Forelimb muscle (tissue), 1 donor: ENCODE results near the gene MTURN. TPM values are rescaled to one million over a fixed set of nuclear protein-coding genes. Genes with fewer than 3 reads are reported as not detected.

ENCODE experiments used
- DNase-seq: peaks from one replicate; pipeline ENCODE4 v3.0.0-alpha.2; 2013; ENCODE audit warnings: low read depth
- polyA plus RNA-seq: library from polyadenylated mRNA; unstranded; fragments of 120-200 nt; gene quantifications from one replicate; pipeline ENCODE4 v1.2.1, GENCODE V29; 2013; ENCODE audit not compliant: insufficient read length

MTURN gene
- polyA plus RNA-seq, 1 donor, result 80.0 TPM

DNA sequence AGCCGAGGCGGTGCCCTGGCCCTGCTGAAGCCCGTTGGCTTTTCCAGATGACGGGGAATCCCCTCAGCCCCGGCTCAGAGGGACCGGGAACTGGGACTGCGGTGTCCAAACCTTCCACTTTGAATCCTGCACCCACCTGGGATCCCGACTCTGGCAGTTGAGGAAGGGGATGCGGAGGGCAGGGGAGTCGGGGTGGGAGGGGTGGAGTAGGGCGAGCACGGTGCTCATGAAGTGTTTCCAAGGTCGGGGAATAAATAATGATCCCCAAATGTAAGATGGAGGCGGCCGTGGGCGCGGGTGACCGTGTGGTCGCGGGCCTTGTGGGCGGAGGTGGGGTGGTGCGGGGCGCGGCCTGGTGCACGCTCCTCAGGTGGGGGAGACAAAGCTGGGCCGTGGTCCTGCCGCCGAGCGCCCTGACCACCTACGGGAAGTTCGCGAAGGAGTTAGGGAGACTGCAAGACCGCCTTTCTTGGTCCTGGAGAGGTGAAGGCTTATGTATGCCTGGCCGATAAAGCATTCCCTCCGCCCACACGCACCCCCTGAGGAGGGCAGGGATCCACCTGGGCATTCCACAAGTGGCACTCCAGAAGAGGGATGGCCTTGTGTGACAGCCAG lies 1.4 kb downstream of the MTURN start:
- no peak for DNase-seq

DNA sequence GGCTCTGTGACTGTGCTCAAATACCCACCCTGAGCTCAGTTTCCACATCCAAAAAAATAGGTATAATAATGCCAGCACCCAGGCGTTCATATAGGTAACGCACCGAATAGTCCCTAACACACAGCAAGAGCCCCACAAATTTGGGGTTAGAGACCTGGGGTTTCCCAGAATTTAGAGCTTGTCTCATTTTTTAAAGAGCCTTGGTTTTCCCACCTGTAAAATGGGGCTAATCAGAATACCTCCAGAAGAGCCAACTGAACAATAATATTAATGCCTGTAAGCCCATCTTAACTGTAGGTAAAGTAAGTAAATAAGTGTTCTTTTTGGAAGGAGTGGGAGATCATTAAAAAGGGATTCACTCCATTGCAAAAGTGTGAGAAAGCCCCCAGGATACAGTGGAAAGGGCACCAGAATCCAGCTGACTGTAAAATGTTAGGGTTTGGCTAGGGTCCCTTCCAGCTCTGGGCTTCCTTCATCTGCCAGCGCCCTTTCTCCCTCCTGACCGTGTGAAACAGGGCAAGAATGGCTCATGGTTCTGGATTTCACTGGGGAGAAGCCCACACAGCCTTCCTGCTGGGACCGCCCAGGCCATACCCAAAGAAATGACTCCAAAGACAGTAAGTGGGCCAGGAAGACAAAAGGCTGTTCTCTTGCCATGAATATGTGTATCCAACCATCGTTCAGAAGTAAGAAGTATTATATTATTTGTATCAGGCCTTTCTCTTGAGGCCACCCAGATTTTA lies 2.1 kb downstream of the MTURN start:
- DNase-seq, result no peak

DNA sequence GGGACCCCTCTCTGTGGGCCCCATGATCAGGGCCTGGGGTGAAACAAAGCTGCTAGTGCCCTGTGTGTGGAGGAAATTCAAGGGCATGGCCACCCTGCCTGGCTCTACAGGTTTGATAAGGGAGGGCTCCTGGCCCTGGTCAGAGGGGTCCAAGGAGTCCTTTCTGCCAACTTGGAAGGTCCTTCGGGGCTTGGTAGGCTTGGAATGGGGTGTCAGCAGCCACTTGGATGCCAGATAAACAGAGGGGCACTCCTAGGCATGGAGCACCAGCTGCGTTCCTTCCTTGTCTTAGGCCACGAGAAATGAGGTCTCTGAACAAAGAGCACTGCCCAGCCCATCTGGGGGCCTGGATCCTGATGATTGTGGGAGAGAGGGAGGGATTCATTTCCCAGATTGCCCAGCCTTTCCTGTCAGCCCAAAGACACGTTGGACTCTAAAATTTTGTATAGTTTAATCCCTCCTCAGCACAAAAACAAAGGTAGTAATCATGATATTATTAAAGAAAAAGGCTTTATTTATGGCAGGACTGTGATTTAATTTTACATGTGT lies 5.1 kb downstream of the MTURN start:
- no peak for DNase-seq

GRCh38 chr7:30140456-30140855 lies 5.7 kb downstream of the MTURN start:
- no peak for DNase-seq

DNA sequence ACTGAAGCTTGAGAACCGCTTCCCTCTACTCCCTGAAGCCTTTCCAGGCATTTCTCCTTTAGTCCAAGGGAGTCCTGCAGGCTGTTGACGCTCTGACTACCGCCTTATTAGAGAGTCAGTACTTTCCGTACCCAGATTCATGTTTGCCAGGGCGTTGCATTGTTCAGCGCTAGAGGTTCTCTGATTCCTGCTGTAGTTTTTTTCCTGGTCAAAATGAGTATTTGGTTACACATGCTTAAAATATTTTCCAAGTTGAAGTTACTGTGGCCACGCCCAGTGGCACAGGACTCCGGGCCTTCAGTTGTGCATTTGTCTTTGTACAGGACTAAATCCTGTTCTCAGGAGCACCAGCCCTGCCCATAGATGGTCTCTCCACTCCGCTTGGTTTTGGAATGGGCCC lies 7.9 kb downstream of the MTURN start:
- DNase-seq, result no peak

DNA sequence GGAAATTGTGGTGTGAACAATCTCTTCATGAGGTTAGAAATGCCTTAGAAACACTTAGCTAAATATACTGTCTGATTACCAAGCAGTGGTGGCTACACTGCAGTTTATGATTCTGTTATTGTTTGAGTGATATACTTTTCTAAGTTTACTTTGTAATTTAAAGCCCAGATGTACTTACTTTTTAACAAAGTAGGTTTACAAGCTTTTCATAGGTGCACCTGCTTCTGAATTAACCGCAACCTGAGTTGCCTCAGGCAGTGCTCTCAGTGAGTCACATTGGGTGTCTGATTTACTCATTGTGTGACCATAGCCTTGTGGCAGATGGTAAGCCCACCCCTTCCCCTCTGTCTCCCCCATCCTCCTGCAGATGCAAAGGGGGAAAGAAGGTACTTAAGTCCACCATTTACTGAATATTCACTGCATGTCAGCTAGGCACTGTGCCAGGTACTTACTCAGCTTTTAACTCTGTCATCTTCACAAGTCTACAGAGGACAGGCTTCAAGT lies 9.0 kb downstream of the MTURN start:
- no peak for DNase-seq

DNA sequence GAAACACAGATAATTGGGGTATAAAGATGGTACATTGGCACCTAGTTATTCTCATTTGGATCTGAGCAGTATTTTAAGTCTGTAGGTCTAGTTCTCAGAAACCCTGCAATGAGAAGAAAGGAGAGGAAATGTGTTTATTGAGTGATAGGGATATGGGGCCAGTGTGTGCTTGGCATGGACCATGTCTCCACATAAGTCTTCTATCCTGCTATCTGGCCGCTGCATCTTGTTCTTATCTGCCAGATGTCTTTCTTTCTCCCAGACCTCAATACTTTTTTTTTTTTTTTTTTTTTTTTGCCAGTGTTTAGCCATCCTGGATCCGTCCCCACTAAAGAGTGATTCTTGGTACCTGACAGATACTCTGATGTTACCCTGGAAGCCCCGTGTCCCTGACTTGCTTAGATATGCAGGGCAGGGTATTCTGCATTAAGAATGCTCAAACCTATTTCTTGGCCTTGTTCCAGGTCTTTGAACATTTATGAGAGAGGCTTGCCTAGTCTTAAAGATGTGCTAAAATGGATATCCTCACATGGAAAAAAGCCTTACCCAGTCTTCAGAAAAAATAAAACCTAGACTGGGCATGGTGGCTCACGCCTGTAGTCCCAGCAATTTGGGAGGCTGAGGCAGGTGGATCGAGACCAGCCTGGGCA lies 10.0 kb downstream of the MTURN start:
- DNase-seq, result no peak

DNA sequence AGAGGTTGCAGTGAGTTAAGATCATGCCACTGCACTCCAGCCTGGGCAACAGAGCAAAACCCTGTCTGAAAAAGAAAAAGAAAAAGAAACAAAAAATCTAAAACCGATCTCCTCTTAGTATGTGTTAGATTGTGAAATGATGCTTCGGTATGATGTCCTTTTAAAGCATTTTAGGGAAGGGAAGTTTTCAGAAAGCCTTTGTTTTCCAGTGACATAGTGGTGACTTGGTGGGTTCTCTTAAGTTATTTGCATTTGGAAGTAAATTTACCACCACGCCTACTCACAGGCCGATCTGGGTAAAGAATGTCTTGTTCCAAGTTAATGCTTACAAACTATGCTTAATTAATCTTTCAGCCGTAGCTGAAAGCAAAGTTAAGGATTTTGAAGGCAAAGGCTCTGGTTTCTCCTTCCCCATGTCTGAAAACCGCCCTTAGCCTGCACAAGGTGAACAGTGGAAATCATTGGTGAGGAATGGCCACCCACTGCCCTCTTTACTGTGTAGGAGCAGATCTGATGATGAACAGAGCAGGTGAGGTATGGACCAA lies 10.7 kb downstream of the MTURN start:
- DNase-seq, result no peak

DNA sequence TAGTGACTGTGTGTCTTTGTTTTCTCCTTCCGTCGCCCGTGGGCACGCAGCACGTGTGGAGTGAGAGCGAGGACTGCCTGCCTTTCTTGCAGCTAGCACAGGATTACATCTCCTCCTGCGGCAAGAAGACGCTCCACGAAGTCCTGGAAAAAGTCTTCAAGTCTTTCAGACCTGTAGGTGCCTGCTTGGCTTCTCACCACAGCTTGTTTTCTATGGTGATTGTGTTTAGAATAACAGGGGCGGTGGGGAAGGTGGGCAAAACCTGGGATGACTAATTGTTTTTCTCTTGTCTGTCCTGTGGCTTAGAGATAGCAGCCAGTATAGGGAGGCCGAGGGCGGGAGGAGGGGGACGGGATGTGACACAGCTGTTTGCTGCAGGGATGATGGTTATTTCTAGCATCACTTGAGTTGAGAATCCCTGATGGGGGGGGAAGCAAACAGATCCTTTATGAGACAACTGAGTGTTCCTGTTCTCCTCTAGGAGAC lies 11.4 kb downstream of the MTURN start:
- DNase-seq, result no peak

GRCh38 chr7:30147223-30147622 lies 12.4 kb downstream of the MTURN start:
- no peak for DNase-seq

DNA sequence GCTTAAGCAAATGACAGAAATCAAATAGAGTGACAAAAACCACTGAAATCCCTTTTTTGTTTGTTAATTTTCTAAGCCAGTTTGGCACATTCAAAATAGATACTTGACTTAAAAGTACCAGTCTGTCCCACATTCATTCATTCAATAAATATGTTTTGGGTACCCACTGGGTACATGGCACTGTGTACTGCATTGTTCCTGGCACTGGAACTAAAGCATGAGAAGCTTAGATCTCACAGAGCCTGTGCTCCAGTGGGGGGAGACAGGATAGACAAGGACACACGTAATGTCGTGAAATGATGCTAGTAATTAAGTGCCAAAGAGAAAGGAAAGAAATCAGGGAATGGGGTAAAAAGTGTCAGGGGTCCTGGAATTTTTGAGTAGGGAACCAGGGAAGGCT lies 13.0 kb downstream of the MTURN start:
- DNase-seq, result no peak

- DNase-seq, result no peak
These were observed 13.6 kb downstream of the MTURN start for GRCh38 chr7:30148426-30148825.

DNA sequence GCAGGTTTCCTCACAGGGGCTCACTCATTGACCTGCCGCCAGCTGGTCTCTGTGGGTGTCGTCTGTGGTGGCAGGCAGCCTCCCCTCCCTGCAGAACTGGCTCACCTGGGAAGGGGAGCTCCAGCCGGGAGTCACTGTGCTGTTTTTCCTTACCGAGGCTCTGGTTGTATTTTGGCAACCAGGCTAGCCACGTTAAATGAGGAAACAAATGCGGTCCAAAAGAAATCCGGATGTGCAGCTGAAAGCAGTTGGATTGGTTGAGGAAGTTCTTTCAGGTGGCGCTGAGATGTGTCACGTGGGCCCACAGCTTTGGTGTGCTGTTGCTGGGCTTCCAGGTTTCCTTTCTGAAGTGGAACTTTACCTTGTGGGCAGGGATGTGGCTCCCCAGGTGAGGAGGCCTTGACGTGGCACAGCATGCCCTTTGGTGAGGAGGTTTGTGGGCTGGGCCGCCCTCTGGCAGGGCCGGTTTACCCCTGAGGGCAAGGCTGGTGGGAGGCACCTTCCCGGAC lies 14.2 kb downstream of the MTURN start:
- DNase-seq, result no peak

DNA sequence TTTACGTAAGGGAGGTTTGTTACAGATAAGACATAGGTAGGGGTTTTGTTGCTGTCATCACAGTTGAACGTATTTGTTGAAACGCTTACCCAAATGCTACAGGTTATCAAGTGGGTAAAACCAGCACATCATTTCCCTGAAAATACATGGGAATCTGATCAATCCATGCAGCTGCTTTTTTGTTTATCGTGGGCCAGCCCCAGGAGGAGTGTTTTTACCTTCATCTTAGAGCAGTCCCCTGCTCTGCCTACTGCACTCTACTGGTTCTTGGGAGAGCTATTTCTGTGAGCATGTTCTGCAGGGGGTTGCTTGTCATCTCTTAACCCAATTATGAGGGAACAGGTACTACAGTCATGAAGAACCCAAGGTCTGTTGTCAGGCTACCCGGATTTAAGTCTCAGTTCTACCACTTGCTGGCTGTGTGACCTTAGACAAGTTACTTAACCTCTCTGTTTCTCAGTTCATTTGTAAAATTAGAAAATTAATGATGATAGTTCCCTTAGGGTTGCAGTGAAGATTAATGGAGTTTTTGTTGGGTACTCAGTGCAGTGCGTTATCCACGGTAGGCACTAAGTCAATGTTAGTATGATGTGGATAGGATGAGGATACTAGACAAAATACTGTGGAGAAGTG lies 15.0 kb downstream of the MTURN start:
- no peak for DNase-seq

GRCh38 chr7:30150711-30151110 lies 15.9 kb downstream of the MTURN start:
- no peak for DNase-seq

DNA sequence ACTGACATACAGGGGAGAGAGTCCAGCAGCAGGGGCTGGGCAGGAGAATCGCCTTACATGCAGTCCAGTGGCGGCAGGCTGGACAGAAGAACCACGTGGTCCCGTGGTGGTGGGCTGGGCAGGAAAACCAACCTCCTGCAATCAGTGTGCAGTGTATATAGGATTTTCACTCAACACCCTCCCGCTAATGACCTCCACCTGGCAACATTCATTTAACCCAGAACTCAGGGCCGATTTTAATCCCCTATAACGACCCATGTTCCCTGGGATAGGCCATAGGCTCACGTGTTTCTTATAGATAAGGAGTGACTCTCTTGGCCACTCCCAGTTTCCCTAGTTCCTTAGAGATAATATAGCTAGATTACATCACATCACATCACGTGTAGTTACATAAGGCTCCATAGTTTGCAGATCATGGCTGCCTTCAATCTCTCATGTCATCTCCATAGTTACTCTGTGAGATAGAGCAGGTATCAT lies 19.4 kb downstream of the MTURN start:
- no peak for DNase-seq

DNA sequence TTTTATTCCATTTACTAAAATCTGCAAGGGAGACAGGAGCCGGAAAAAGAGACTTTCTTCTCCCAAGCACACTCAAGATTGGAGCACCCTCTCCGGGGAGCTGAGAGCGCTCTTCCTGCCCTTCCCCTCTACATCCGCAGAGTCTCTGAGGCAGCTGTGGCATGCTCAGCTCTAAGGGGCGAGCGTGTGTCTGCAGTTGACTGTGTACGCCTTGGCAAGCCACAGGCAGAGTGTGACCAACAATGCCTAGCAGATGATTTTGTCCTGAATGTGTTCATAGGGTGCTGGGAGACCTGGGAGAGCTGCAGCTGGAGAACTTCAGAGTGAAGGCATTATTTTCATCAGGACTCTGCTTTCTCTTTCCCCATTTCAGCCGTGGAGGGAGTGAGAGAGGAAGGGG lies 20.7 kb downstream of the MTURN start:
- no peak for DNase-seq

DNA sequence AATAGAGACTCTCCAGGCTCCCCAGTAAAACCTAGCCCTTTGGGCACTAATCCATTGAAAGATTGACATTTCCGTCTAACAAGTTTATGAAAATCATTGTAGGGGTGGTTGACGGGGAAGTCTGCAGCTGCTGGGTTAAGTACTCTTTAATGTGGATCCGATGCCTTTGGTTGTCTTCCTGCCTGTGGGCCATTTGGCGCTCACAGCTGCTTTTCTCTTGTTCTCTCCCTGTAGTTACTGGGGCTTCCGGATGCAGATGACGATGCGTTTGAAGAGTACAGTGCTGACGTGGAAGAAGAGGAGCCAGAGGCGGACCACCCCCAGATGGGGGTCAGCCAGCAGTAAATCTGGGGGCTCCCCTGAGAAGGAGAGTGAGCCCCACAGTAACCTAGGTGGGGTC lies 22.4 kb downstream of the MTURN start:
- DNase-seq, result no peak

DNA sequence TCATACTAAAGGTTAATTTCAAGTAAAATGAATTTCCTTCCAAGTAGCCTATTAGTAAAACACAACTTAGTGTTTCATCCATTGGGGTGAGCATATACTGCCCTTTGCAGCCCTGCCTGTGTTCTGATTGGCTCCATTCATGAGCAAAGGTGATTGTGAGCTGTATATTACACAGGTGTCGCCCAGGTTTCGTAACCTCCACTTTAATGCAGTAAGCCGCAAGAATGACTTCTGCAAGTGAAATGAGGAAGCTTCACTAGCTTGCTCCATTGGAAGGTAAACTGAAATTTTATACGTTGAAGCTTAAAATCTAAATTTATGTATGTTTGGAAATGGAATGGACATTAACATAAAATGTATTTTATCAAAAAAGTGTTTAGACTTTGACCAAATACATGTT lies 24.4 kb downstream of the MTURN start:
- no peak for DNase-seq

DNA sequence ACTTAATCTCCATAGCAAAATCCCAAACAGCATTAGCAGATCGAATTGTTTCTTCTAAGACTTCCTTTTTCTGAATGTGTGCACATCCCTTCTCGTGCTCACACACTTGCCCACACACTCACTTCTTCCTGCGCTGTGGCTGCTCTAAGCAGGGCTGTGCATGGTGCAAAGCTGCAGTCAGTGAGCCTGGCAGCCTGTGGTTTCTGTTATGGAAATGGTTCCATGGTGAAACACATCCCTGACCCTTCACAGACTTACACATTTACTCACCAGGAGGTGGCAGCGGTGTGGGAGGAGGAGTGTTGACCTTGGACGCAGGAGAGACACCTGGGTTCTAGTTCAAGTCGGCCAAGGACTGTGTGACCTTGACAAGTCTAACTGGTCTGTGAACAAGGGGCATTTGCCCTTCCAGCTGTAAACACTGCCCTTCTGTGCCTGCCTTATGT lies 24.9 kb downstream of the MTURN start:
- no peak for DNase-seq

GRCh38 chr7:30160329-30160728 lies 25.5 kb downstream of the MTURN start:
- DNase-seq, result no peak
